DMS79 (cell line): ENCODE results near the gene NCAM1.

Experiments used
- DNase-seq: peaks from one replicate; lab custom pipeline; 2025; lab: John Stamatoyannopoulos, UW

NCAM1 gene

DNA sequence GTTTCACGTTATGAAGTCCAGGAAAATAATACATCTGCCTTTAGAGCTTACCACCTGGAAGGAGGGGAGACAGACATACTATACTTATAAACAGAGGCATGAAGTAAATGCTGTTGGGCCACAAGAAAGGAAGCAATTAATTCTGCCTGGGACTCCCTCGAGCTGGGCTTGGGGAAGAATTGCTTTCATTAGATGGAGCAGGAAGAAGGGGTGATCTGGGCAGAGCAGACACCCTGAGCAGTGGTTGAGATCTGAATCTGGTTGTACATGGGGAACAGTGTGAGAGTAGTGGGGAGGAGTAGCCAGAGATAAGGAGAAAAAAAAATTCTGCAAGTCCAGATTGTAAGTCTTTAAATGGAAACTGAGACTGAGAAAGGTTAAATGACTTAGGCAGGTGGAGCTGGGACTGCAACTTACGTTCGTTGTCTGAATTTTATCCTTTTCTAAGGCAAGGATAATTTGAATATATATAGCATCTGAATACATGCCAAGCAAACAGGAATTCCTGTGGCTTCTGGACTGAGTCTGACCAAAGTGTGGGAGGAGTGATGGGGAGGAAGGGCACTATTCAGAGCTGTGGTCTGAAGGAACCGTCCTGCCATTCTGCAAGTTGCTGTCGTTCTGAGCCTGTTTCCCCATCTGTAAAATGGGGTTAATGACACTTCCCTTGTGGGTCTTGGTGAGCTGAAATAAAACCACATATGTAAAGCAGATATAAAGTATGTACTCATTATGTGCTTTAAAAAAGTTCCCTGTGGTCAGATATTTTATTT, 7.9 kb downstream of the NCAM1 start:
- no peak for DNase-seq

DNA sequence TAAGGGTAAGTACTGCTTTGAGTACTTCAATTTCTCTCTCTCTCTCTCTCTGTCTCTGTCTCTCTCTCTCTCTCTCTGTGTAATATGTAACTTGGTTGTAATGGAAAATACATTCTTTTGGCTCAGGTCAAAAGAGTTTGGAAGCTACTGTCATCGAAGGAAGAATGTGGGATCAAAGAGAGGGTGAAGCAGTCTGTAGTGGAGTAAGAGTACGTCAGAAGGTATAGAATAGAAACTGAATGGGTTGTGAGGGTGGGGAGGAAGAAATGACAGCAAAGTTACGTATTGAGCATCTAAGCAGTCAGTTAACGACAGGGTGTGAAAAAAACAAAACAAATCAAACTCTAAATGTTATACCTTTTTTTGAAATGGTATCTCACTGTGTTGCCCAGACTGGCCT, 10.0 kb downstream of the NCAM1 start:
- no peak for DNase-seq

DNA sequence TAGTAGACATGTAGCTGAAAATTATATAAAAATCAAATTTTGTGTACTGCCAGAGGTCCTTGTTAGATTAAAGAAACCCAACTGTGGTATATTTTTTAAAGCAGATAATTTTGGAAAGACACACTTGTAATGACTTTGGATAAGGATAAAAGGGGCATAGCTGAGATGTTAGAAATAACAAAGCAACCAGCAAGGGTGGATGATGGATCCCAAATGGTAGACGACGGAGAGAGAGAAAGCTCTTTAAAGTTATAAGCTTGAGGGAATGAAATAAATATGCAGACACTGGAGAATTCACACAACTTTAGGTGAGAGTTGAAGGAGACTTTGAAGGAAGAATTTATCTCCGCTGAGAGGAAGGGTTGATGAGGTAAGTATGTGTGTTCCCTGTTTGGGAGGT, 10.6 kb downstream of the NCAM1 start:
- DNase-seq: no peak

- no peak for DNase-seq
Observed at GRCh38 chr11:112972399-112973145, 11.4 kb downstream of the NCAM1 start.

GRCh38 chr11:112975051-112975450, 13.8 kb downstream of the NCAM1 start:
- DNase-seq: no peak

GRCh38 chr11:112975493-112975892, 14.3 kb downstream of the NCAM1 start:
- DNase-seq: no peak

GRCh38 chr11:112977755-112978154, 16.5 kb downstream of the NCAM1 start:
- no peak for DNase-seq

DNA sequence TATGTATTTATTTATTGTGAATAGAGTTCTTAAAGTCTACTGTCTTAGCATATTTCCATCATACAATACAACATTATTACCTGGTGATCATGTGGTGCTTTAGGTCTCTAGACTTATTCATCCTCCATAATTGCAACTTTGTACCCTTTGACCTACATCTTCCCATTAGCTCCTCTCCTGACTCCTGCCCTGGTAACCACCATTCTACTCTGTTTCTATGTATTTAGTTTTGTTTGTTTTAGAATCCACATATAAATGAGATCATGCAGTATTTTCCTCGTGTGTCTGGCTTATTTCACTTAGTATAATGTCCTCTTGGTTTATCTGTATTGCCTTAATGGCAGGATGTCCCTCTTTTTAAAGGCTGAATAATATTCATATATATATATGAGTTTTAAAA, 22.7 kb downstream of the NCAM1 start:
- no peak for DNase-seq

- DNase-seq: no peak
Observed at GRCh38 chr11:112989198-112989597, 28.0 kb downstream of the NCAM1 start.

DNA sequence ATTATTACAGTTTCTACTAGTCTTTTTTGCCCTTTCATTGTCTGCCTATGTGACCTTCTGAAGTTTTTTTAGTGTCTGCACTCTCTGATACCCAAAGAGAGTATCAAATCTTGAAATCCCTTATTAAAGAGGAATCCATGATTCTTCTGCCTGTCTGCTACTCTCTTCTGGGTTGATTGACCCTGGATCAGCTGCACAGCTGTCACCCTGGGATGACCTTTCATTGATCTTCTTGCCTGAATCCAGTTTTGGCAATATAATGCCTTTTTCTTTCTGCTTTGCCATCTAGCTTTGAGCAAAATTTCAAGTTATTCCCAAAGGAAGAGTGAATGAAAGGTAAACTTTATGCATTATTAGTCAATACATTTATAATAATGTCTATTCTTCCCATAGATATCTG, 32.6 kb downstream of the NCAM1 start:
- no peak for DNase-seq

DNA sequence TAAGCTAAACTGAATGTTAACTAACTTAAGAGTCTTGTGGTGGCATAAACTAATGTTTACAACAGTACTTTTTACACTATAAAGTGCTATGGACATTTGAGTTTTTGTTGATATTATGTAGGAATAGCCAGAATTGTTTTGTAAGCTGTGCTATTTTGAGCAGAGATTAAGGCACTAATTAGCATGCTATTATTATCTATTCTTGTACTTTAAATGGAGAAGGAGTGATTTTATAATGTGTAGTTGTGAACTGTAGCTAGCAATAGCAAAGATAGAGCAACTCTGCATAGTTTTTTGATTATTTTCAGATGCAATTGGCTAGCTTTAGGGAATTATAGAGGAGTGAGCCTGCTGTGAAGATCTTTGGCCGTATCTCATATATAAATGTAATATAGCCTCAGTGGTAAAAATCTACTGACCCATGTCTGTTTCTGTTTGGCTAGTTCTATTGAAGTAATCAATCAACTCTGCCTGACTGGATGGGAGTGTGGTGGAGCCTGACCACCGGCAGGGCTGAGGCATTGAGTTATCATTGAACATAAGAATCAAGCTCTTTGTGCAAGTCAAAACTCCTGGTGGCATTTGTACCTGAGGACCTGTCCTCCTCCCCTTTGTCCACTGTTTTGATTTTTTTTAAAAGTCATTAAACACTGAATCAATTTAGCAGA, 34.3 kb downstream of the NCAM1 start:
- DNase-seq: no peak

- no peak for DNase-seq
Observed at GRCh38 chr11:112996994-112997393, 35.8 kb downstream of the NCAM1 start.

- DNase-seq: no peak
Observed at GRCh38 chr11:112997857-112998466, 36.7 kb downstream of the NCAM1 start.

GRCh38 chr11:112999520-112999919, 38.3 kb downstream of the NCAM1 start:
- no peak for DNase-seq

- peak; percentile 90 for DNase-seq
Observed at GRCh38 chr11:113001709-113002108, 40.5 kb downstream of the NCAM1 start.

DNA sequence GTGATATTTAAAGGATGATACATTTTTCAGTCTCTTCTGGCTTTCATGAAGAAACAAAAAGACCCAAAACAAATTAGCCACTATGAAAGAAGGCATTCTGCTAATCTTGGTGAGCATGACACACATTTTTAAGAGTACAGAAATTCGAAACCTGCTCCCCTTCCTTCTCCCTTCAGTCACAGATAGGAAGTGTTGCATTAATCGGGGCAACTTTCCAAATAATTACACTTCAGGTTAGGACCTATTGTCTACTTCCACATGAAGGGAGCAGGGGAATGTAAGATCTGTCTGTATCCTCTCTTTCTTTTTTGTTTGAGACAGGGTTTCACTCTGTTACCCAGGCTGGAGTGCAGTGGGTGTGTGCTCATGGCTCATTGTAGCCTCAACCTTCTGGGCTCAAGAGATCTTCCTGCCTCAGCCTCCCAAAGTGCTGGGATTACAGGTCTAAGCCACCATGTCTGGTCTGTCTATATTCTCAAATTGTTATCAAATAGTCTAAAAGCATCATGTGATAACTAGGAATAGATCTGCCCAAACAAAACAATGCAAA, 45.8 kb downstream of the NCAM1 start:
- peak; percentile 37 for DNase-seq

DNA sequence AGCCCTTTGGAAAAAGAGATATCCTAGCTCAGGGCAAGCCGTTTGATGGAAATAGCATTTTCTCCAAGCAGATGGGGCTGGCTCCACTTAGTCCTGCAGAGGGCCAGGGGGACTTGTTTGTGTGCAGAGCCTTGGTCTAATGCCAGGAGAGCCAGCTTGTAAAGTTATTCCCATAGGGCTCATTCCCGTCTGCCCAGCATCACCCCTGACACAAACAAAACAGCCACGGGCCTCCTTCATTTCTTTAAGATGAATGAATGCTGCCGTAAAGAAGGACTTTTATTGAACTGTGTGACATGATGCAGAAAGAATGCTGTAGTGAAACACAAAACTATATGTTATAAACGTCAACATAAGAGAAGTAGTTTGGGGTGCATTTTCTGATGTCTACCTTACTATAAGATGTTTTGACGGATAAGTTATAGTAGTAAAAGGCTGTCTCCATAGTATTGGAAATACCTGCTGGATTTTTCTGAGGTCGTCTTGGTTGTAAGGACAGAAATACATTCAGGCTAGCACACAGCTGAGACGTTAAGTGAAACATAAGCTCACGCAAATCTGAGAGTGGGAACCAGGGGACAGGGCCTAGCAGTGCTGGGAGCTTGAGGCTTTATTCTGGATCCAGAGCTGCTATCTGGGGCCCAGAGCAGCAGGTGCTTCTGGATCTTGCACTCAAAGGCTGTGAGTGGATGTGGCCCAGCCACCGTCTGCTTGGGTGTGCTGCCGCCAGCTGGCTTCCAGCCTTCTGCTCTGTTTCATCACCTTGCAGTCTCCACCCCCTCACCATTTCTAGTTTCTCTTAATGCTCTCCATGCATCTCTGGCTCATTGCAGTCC, 53.3 kb downstream of the NCAM1 start:
- peak; percentile 94 for DNase-seq

- DNase-seq: no peak
Observed at GRCh38 chr11:113015098-113015455, 53.9 kb downstream of the NCAM1 start.

- DNase-seq: peak; percentile 12
Observed at GRCh38 chr11:113016905-113017304, 55.7 kb downstream of the NCAM1 start.

DNA sequence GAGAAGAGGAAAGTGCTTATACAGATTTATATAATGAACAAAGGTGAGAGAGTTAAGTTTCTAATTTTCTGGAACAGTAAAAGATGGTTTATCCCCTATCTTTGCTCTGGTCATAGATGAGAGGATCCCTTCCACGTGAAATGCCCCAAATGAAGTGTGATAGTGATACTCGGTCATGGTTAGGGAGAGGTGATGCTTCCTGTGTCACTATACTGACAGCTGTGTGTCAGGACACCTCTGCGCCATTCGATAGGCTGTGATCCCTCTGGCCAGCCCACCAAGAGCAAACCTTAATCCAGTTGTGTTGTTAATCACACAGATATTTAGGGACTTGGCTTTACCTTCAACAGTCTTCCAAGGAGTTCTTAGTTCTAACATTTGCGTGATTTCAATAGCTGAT, 57.7 kb downstream of the NCAM1 start:
- DNase-seq: no peak

DNA sequence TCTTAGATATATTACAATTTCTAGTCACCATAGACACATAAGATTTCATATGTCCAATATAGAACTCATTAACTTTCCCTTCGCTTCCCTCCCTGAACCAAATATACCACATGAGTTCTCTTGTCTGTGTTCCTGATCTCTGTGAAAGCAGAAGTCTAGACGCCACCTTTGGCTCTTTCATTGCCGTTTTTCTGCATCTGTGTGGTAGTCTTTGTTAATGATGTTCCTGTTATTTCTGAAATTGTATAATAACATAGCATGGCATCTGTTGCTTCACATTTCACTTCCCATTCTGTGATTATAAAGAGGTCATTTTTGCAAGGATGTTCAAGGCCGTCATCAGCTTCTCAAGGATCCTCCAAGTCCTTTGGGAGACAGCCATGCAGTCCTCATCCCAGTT, 58.5 kb downstream of the NCAM1 start:
- DNase-seq: no peak
